BE2C (cell line): ENCODE data around the gene ZNF664.

Experiments used
- DNase-seq: peaks from one replicate; pipeline ENCODE4 v3.0.0-alpha.2; 2020
- H3K27me3 ChIP-seq: fragments of 250-450 bp; sonication (Bioruptor Pico); 2 replicates; pipeline ENCODE4 v1.5.1; 2020; ENCODE audit warnings: mild to moderate bottlenecking
- H3K36me3 ChIP-seq: fragments of 250-450 bp; sonication (Bioruptor Pico); 2 replicates; pipeline ENCODE4 v1.5.1; 2020; ENCODE audit warnings: mild to moderate bottlenecking
- H3K4me1 ChIP-seq: fragments of 250-450 bp; sonication (Bioruptor Pico); 2 replicates; pipeline ENCODE4 v1.5.1; 2020
- H3K4me3 ChIP-seq: 2 replicates; pipeline ENCODE4 v1.5.1; 2011; ENCODE audit warnings: low read depth, low read length
- H3K9me3 ChIP-seq: fragments of 250-450 bp; sonication (Bioruptor Pico); 2 replicates; pipeline ENCODE4 v1.5.1; 2020
- CTCF ChIP-seq: IDR thresholded peaks from 2 replicates; pipeline ENCODE4 v1.5.1; 2012; ENCODE audit warnings: mild to moderate bottlenecking, low read depth, low read length

Gene ZNF664

DNA sequence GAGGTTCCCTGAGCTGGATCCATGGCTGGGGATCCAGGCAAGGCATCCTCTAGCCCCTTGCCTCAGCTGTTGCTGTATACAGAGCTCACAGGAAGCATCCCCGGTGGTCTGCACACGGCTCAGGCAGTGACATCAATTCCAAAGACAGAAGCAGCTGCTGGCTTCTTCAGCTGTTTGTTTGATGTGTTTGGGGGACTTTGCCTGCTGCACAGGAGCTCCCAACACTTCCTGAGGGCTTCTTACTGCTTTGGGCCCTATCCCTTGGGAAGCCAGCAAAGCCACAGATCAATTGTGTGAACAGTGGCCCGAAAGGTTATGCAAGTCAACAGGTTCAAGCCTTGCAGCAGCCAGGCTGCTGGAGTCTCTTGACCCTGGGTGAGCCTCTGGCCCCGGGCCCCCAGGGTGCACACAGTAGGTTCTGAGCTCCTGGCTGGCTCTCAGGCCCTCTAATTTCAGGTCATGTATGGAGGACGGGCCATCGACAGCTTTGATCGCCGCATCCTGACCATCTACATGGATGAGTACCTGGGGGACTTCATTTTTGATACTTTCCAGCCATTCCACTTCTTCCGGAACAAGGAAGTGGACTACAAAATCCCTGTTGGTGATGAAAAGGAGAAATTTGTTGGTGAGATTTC lies 43.0 kb upstream of the ZNF664 start:
- H3K4me3 ChIP-seq, result no peak overlapping the region
- H3K9me3 ChIP-seq, result no peaks in the 10 kb centered on the region
- H3K36me3 ChIP-seq, result no peaks in the 10 kb centered on the region
- no peak for TF ChIP-seq CTCF
- no peak for DNase-seq
- no peaks in the 10 kb centered on the region for H3K27me3 ChIP-seq
- no peaks in the 10 kb centered on the region for H3K4me1 ChIP-seq

- H3K36me3 ChIP-seq, result no peaks in the 10 kb centered on the region
- no peak overlapping the region for H3K4me3 ChIP-seq
- H3K27me3 ChIP-seq, result no peaks in the 10 kb centered on the region
- H3K4me1 ChIP-seq, result no peaks in the 10 kb centered on the region
- DNase-seq, result no peak
- no peak for TF ChIP-seq CTCF
- H3K9me3 ChIP-seq, result no peaks in the 10 kb centered on the region
Observed at GRCh38 chr12:123931686-123932321, 41.2 kb upstream of the ZNF664 start.

GRCh38 chr12:123933214-123933613 lies 39.8 kb upstream of the ZNF664 start:
- Histone ChIP-seq H3K4me1 (no peaks in the 10 kb centered on the region), H3K9me3 (no peaks in the 10 kb centered on the region), H3K4me3 (no peak overlapping the region), H3K27me3 (no peaks in the 10 kb centered on the region), H3K36me3 (no peaks in the 10 kb centered on the region)
- no peak for DNase-seq
- TF ChIP-seq CTCF, result no peak

DNA sequence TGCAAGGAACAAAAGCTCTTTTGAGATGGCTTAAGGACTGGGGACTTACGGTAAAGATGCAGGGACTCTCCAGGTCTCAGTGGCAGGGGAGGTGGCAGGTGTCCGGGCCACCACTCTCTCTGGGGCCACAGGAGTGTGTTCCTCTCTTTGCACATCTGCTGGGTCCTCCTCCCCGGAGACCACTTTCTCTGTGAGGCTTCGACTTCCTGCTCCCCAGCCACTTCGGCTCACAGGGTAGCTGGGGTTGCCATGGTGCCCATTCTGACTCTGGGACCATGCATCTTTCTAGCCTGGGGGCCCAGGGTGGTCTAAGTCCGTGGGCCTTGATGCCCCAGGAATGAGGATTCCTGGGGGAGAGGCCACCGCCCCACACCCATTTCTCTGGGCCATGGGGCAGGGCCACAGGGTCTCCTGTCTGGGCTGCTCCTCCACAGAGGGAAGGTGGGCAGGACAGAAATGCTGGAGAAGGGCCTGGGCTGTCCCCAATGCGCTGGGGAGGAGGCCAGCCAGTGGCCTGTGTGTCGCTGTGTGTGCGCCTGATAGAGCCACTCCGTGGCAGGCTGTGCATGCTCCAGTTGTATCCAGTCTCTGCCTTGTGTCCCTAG lies 38.9 kb upstream of the ZNF664 start:
- no peak for TF ChIP-seq CTCF
- Histone ChIP-seq H3K36me3 (no peaks in the 10 kb centered on the region), H3K27me3 (no peaks in the 10 kb centered on the region), H3K4me1 (no peaks in the 10 kb centered on the region), H3K9me3 (no peaks in the 10 kb centered on the region), H3K4me3 (no peak overlapping the region)
- no peak for DNase-seq

- Histone ChIP-seq H3K27me3 (no peaks in the 10 kb centered on the region), H3K9me3 (no peaks in the 10 kb centered on the region), H3K36me3 (no peaks in the 10 kb centered on the region), H3K4me3 (no peak overlapping the region), H3K4me1 (no peaks in the 10 kb centered on the region)
- TF ChIP-seq CTCF, result no peak
- no peak for DNase-seq
Observed at GRCh38 chr12:123934829-123935228, 38.2 kb upstream of the ZNF664 start.

- Histone ChIP-seq H3K4me3 (no peak overlapping the region), H3K27me3 (no peaks in the 10 kb centered on the region), H3K36me3 (no peaks in the 10 kb centered on the region), H3K4me1 (no peaks in the 10 kb centered on the region), H3K9me3 (no peaks in the 10 kb centered on the region)
- DNase-seq, result no peak
- no peak for TF ChIP-seq CTCF
Observed at GRCh38 chr12:123935956-123936355, 37.1 kb upstream of the ZNF664 start.
